ENCODE measurements around the gene PSMB10.

Gene PSMB10

DNA sequence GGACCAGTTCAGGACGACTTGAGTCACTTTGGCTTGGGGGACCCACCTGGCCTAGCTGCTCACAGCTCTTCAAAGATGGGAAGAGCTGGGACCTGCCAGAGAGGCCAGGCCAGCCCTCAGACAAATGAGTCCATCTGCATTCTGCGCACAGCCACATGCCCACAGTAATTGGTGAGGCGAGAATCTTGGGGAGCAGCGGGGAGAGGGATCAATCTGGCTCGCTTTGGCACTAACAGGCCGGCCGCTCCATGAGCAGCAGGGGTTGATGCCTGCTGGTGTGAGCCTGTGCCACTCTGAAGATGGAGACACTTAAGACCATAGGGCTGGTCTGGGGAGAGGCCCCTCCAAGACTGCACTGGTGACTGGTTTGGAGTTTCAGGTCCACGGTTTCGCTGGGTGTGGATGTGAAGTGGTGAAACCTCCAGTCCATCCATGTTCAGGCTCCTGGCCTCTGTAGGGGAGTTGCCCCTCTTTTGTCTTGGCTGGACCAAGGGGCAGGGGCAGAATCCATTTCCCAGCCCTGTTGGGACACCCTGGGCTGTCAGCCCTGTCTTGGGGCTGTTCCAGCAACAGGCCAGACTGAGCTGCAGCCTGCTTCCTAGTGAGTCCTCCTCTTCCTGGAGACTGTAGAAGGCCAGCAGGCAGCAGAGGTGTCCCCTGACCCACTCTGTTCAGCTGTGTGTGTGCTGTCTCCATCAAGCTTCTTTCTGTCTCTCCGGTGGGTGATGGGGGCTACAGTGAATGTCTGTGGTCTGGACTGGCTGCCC lies 12.3 kb downstream of the PSMB10 start:
- 97% methylated on average over 9 of the region's 10 CpGs for WGBS (ENCODE audit: insufficient coverage)
- Histone ChIP-seq H3K27me3 (replicated peaks in 2 of 5; ENCODE audit: control insufficient read depth in 4 of 5, insufficient read depth in 5 of 5, low read length in 4 of 5) (no peaks in the 10 kb centered on the region), H3K4me1 (ENCODE audit: control extremely low read depth in 1 of 4, control insufficient read depth in 4 of 4, insufficient read depth in 4 of 4, low read length in 3 of 4) (peaks cover 0 to 15% (median 3%) of the 10 kb centered on the region in 4 experiments), H3K9me3 (ENCODE audit: control extremely low read depth in 1 of 5, control insufficient read depth in 4 of 5, insufficient read depth in 2 of 5, low read depth in 1 of 5, low read length in 4 of 5) (no peaks in the 10 kb centered on the region), H3K27ac (ENCODE audit: insufficient read depth in 1 of 2, low read depth in 1 of 2, low read length in 2 of 2, poor library complexity in 1 of 2, severe bottlenecking in 2 of 2) (no peak overlapping the region), H3K4me3 (ENCODE audit: control insufficient read depth in 1 of 7, extremely low read depth in 1 of 7, insufficient read depth in 4 of 7, low read depth in 2 of 7, low read length in 6 of 7) (no peak overlapping the region), H3K36me3 (ENCODE audit: control insufficient read depth in 4 of 4, insufficient read depth in 4 of 4, low read length in 3 of 4) (peaks cover 4 to 48% (median 27%) of the 10 kb centered on the region in 4 experiments)
- no peak for DNase-seq
- CTCF ChIA-PET, result interaction anchor here (0.5 to 21.3 kb wide), 9 partner anchors 10 to 254 kb away, joined by 3 to 359 read pairs (median 6); partner anchors contain the start of genes EDC4 and NRN1L
- POLR2A ChIA-PET, result interaction anchor here (0.5 to 0.6 kb wide), 3 partner anchors 13 to 124 kb away, joined by 3 to 4 read pairs (median 3); partner anchors contain the start of genes DDX28 and DUS2

DNA sequence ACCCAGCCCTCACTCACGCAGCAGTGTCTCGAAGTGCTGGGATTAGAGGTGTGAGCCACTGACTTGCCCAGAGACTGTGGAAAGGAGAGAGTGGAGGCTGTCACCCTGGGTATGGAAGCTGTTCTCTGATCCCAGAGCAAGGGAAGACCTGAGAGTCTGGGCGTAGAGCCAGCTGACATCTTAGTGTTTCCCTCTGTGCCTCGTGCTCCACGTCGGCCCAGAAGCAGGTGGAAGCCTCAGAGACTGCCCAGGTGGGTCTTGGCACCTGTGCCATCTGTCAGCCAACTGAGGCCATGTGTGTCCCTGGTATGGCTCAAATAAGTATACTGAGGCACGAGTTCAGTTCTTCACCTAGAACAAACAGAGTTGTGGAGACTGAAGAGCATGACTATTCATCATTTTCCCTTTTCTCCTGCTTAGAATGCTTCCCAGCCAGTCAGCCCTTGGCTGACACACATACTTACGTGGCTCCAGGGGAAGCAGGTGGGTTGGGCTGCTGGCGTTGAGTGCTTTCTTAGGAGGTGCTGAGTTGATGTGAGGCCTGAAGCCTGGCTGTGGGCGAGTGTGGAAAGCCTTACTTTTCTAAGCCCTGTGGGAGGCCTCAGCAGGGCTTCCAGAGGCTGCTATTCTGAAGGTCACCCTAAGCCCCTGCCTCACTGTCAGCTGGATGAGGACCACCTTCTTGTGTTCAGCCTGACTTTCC lies 13.1 kb downstream of the PSMB10 start:
- H3K9me3 ChIP-seq (ENCODE audit: control extremely low read depth in 1 of 5, control insufficient read depth in 4 of 5, insufficient read depth in 2 of 5, low read depth in 1 of 5, low read length in 4 of 5), result no peaks in the 10 kb centered on the region
- H3K4me3 ChIP-seq (ENCODE audit: control insufficient read depth in 1 of 7, extremely low read depth in 1 of 7, insufficient read depth in 4 of 7, low read depth in 2 of 7, low read length in 6 of 7), result no peak overlapping the region
- WGBS (ENCODE audit: insufficient coverage), result 93% methylated on average over 8 of the region's 10 CpGs
- H3K4me1 ChIP-seq (ENCODE audit: control extremely low read depth in 1 of 4, control insufficient read depth in 4 of 4, insufficient read depth in 4 of 4, low read length in 3 of 4), result peaks cover 0 to 15% (median 3%) of the 10 kb centered on the region in 4 experiments
- ChIA-PET CTCF (interaction anchor here (1.0 to 21.3 kb wide), 7 partner anchors 8 to 107 kb away, joined by 3 to 359 read pairs (median 4); partner anchors contain the start of genes CTRL, EDC4 and NRN1L), POLR2A (interaction anchor here (0.5 kb wide), 1 partner anchor 13 kb away, joined by 3 read pairs; no protein-coding TSS in a partner anchor)
- no peaks in the 10 kb centered on the region for H3K27me3 ChIP-seq (replicated peaks in 2 of 5; ENCODE audit: control insufficient read depth in 4 of 5, insufficient read depth in 5 of 5, low read length in 4 of 5)
- peaks cover 6 to 45% (median 25%) of the 10 kb centered on the region in 4 experiments for H3K36me3 ChIP-seq (ENCODE audit: control insufficient read depth in 4 of 4, insufficient read depth in 4 of 4, low read length in 3 of 4)
- DNase-seq, result no peak
- no peak overlapping the region for H3K27ac ChIP-seq (ENCODE audit: insufficient read depth in 1 of 2, low read depth in 1 of 2, low read length in 2 of 2, poor library complexity in 1 of 2, severe bottlenecking in 2 of 2)

DNA sequence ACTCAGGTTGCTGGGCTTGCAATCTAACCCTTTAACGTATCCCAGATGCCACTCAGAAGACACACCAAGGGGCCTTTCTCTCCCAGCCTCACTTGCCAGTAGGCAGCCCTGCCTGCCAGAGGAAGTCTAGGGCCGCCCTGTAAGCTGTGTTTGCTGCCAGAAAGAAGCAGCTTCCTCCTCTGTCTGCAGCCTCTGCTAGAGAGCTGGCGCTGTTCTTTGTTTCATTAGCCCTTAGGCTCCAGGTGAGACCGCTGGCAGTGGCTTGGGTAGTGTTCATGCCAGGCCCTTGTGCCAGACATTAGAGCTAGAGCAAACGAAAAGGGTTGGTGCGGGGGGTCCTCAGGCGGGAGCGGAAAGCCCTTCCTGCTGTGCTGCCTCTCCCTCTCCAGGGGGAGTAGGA lies 13.9 kb downstream of the PSMB10 start:
- WGBS (ENCODE audit: insufficient coverage), result 92% methylated on average over 8 of the region's 8 CpGs
- no peaks in the 10 kb centered on the region for H3K27me3 ChIP-seq (replicated peaks in 2 of 5; ENCODE audit: control insufficient read depth in 4 of 5, insufficient read depth in 5 of 5, low read length in 4 of 5)
- no peak overlapping the region for H3K4me3 ChIP-seq (ENCODE audit: control insufficient read depth in 1 of 7, extremely low read depth in 1 of 7, insufficient read depth in 4 of 7, low read depth in 2 of 7, low read length in 6 of 7)
- DNase-seq, result peak in 2 of 3 donors; percentile 18 to 33
- ChIA-PET CTCF (interaction anchor here (1.0 to 21.3 kb wide), 8 partner anchors 9 to 106 kb away, joined by 3 to 359 read pairs (median 4); partner anchors contain the start of genes CTRL, EDC4 and NRN1L), POLR2A (no interaction called here)
- peaks cover 0 to 43% (median 25%) of the 10 kb centered on the region in 4 experiments for H3K36me3 ChIP-seq (ENCODE audit: control insufficient read depth in 4 of 4, insufficient read depth in 4 of 4, low read length in 3 of 4)
- H3K27ac ChIP-seq (ENCODE audit: insufficient read depth in 1 of 2, low read depth in 1 of 2, low read length in 2 of 2, poor library complexity in 1 of 2, severe bottlenecking in 2 of 2), result peak overlapping the region in 1 of 2 experiments; percentile 9
- no peaks in the 10 kb centered on the region for H3K9me3 ChIP-seq (ENCODE audit: control extremely low read depth in 1 of 5, control insufficient read depth in 4 of 5, insufficient read depth in 2 of 5, low read depth in 1 of 5, low read length in 4 of 5)
- H3K4me1 ChIP-seq (ENCODE audit: control extremely low read depth in 1 of 4, control insufficient read depth in 4 of 4, insufficient read depth in 4 of 4, low read length in 3 of 4), result peaks cover 0 to 15% (median 3%) of the 10 kb centered on the region in 4 experiments

DNA sequence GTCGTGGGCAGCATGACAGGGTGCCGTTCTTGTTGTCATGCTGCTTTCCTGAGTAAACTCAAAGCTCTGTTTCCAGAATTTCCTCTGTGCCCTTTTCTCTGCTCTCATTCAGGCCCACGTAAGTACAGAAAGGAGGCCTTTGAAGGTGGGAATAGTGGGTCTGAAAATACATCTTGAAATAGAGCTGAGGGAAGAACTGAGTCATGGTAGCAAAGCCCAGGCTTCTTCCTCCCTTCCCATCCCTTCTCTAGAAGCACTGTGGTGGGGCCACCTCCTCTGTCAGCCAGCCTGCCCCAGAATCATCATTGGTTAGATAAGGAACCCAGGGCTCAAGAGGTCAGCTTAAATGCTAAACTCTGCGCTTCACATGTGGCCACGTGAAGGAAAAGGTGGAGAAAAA lies 14.4 kb downstream of the PSMB10 start:
- no peak for DNase-seq
- CTCF ChIA-PET, result interaction anchor here (1.0 to 21.3 kb wide), 8 partner anchors 12 to 250 kb away, joined by 3 to 359 read pairs (median 4); partner anchors contain the start of genes EDC4 and NRN1L
- Histone ChIP-seq H3K4me3 (ENCODE audit: control insufficient read depth in 1 of 7, extremely low read depth in 1 of 7, insufficient read depth in 4 of 7, low read depth in 2 of 7, low read length in 6 of 7) (no peak overlapping the region), H3K36me3 (ENCODE audit: control insufficient read depth in 4 of 4, insufficient read depth in 4 of 4, low read length in 3 of 4) (peaks cover 0 to 42% (median 24%) of the 10 kb centered on the region in 4 experiments), H3K27me3 (replicated peaks in 2 of 5; ENCODE audit: control insufficient read depth in 4 of 5, insufficient read depth in 5 of 5, low read length in 4 of 5) (no peaks in the 10 kb centered on the region), H3K4me1 (ENCODE audit: control extremely low read depth in 1 of 4, control insufficient read depth in 4 of 4, insufficient read depth in 4 of 4, low read length in 3 of 4) (peaks cover 0 to 15% (median 3%) of the 10 kb centered on the region in 4 experiments), H3K27ac (ENCODE audit: insufficient read depth in 1 of 2, low read depth in 1 of 2, low read length in 2 of 2, poor library complexity in 1 of 2, severe bottlenecking in 2 of 2) (peak overlapping the region in 1 of 2 experiments; percentile 9), H3K9me3 (ENCODE audit: control extremely low read depth in 1 of 5, control insufficient read depth in 4 of 5, insufficient read depth in 2 of 5, low read depth in 1 of 5, low read length in 4 of 5) (no peaks in the 10 kb centered on the region)
- POLR2A ChIA-PET, result no interaction called here
- WGBS (ENCODE audit: insufficient coverage), result 76% methylated on average over 3 of the region's 5 CpGs

DNA sequence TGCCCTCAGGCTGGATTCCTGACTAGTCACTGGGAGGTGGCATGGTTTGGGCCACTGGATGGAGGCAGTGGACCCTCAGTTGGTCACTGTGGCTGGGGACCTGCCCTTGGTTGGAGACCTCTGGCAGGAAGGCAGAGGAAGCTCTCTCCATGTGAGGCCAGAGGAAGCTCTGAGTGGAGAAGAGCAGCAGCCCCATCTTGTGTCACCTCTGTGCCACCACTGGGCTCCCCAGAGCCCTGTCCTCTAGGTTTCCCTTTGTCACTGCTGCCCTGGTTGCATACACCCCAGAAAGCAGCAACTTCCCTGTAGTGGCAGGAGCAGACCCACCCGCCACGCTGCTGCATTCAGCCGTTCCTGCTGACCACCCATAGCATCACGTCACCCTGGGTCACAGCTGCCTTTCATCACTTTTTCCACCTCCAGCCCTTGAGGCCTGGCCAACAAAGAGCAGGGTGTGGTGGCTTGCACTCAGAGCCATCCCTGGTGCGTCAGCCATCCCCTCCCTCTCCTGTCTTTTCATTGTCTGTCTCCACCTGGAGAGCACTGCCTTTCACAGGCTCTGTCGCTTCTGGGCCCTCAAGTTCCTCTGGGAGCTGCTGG lies 16.9 kb downstream of the PSMB10 start:
- CTCF ChIA-PET, result interaction anchor here (1.1 to 21.3 kb wide), 5 partner anchors 16 to 82 kb away, joined by 3 to 359 read pairs (median 3); partner anchors contain the start of genes EDC4 and NRN1L
- Histone ChIP-seq H3K4me3 (ENCODE audit: control insufficient read depth in 1 of 7, extremely low read depth in 1 of 7, insufficient read depth in 4 of 7, low read depth in 2 of 7, low read length in 6 of 7) (no peak overlapping the region), H3K9me3 (ENCODE audit: control extremely low read depth in 1 of 5, control insufficient read depth in 4 of 5, insufficient read depth in 2 of 5, low read depth in 1 of 5, low read length in 4 of 5) (no peaks in the 10 kb centered on the region), H3K4me1 (ENCODE audit: control extremely low read depth in 1 of 4, control insufficient read depth in 4 of 4, insufficient read depth in 4 of 4, low read length in 3 of 4) (peaks cover 0 to 15% (median 3%) of the 10 kb centered on the region in 4 experiments), H3K36me3 (ENCODE audit: control insufficient read depth in 4 of 4, insufficient read depth in 4 of 4, low read length in 3 of 4) (peaks cover 8 to 51% (median 30%) of the 10 kb centered on the region in 4 experiments), H3K27ac (ENCODE audit: insufficient read depth in 1 of 2, low read depth in 1 of 2, low read length in 2 of 2, poor library complexity in 1 of 2, severe bottlenecking in 2 of 2) (peak overlapping the region in 1 of 2 experiments; percentile 15), H3K27me3 (replicated peaks in 2 of 5; ENCODE audit: control insufficient read depth in 4 of 5, insufficient read depth in 5 of 5, low read length in 4 of 5) (no peaks in the 10 kb centered on the region)
- POLR2A ChIA-PET, result no interaction called here
- DNase-seq, result peak in 2 of 3 donors; percentile 36 to 39
- WGBS (ENCODE audit: insufficient coverage), result 98% methylated on average over 5 of the region's 6 CpGs

DNA sequence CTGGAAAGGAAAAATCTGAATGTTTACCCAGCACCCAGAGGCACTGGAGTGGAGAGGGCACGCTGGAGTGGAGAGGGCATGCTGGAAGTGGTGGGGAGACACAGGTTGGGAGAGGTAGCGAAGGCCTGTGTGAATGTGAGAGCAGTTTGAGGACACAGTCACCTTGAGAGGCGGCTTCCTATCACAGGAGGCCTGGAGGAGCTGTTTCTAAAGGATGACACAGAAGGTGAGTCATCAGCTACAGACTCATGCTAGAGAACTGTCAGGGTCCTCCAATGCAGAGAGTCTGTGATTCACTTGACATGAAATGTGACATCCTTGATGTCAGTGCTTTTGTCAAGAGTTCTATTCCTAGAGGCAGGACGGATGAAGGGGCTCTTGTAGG lies 18.8 kb downstream of the PSMB10 start:
- H3K4me1 ChIP-seq (ENCODE audit: control extremely low read depth in 1 of 4, control insufficient read depth in 4 of 4, insufficient read depth in 4 of 4, low read length in 3 of 4), result peaks cover 0 to 14% (median 3%) of the 10 kb centered on the region in 4 experiments
- H3K4me3 ChIP-seq (ENCODE audit: control insufficient read depth in 1 of 7, extremely low read depth in 1 of 7, insufficient read depth in 4 of 7, low read depth in 2 of 7, low read length in 6 of 7), result no peak overlapping the region
- WGBS (ENCODE audit: insufficient coverage), result 97% methylated on average over 3 of the region's 4 CpGs
- ChIA-PET CTCF (interaction anchor here (0.7 to 21.3 kb wide), 4 partner anchors 8 to 246 kb away, joined by 3 to 359 read pairs (median 3); partner anchors contain the start of genes EDC4 and NRN1L), POLR2A (no interaction called here)
- no peak overlapping the region for H3K27ac ChIP-seq (ENCODE audit: insufficient read depth in 1 of 2, low read depth in 1 of 2, low read length in 2 of 2, poor library complexity in 1 of 2, severe bottlenecking in 2 of 2)
- no peaks in the 10 kb centered on the region for H3K27me3 ChIP-seq (replicated peaks in 2 of 5; ENCODE audit: control insufficient read depth in 4 of 5, insufficient read depth in 5 of 5, low read length in 4 of 5)
- DNase-seq, result no peak
- no peaks in the 10 kb centered on the region for H3K9me3 ChIP-seq (ENCODE audit: control extremely low read depth in 1 of 5, control insufficient read depth in 4 of 5, insufficient read depth in 2 of 5, low read depth in 1 of 5, low read length in 4 of 5)
- peaks cover 8 to 48% (median 26%) of the 10 kb centered on the region in 4 experiments for H3K36me3 ChIP-seq (ENCODE audit: control insufficient read depth in 4 of 4, insufficient read depth in 4 of 4, low read length in 3 of 4)
